ENCODE data around the gene CPAMD8. TPM values are rescaled to one million over a fixed set of nuclear protein-coding genes. Genes with fewer than 3 reads are reported as not detected.

Gene CPAMD8
- total RNA-seq, 1 donor from 2014 or later: 82.5 TPM

GRCh38 chr19:16887353-16888265 lies 139.0 kb downstream of the CPAMD8 start:
- H3K4me1 ChIP-seq: no peaks in the 10 kb centered on the region
- intact Hi-C loops (cut with DNase I): no loop called here
- no peak for DNase-seq (ENCODE audit: low spot score in 2 of 2)

DNA sequence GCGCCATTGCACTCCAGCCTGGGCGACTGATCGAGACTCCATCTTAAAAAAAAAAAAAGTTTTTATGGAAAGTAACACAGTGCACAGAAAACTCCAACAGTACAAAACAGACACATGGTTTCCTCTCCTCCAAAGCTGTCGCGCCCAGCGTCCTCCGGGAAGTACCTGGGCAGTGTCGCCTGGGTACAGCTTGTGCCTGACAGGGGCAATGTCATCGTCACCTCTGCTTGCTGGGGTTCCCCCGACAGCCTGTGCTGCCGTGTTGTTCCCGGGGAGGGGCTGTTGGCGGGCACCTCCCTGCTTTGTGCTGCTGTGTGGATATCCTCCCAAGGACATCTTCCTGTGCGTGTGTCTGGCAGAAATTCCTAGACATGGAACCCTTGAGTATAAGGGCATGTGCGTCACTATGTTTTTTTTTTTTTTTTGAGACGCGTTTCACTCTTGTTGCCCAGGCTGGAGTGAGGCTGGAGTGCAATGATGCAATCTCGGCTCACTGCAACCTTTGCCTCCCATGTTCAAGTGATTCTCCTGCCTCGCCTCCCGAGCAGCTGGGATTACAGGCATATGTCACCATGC lies 140.2 kb downstream of the CPAMD8 start:
- Histone ChIP-seq H3K4me3 (no peak overlapping the region), H3K27ac (no peak overlapping the region), H3K9me3 (peaks cover 14% of the 10 kb centered on the region in 2 donors), H3K36me3 (no peaks in the 10 kb centered on the region), H3K27me3 (no peaks in the 10 kb centered on the region), H3K4me1 (no peaks in the 10 kb centered on the region)
- no peak for TF ChIP-seq CTCF (IDR thresholded peaks at IDR 0.05)
- intact Hi-C loops (cut with DNase I): no loop called here
- DNase-seq (ENCODE audit: low spot score in 2 of 2): no peak

More at GRCh38 chr19:16887353-16888265, 139.0 kb downstream of the CPAMD8 start:
- Histone ChIP-seq H3K9me3 (peaks cover 1 to 6% of the 10 kb centered on the region in 2 donors), H3K36me3 (no peaks in the 10 kb centered on the region), H3K4me3 (no peak overlapping the region), H3K27me3 (no peaks in the 10 kb centered on the region), H3K27ac (peak overlapping the region in 1 of 2 donors; percentile 7)
- no peak for TF ChIP-seq CTCF (IDR thresholded peaks at IDR 0.05)

DNA sequence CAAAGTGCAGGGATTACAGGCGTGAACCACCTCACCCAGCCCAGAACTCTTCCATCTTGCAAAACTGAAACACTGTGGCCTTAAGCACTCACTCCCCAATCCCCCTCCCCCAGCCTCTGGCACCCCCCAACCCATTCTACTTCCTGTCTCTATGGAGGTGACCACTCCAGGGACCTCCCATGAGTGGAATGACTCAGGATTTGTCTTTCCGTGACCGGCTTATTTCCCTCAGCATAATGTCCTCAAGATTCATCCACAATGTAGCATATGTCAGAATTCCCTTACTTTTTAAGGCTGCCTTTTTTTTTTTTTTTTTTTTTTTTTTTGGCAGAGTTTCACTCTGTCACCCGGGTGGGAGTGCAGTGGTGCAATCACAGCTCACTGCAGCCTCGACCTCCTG lies 141.4 kb downstream of the CPAMD8 start:
- H3K4me1 ChIP-seq: no peaks in the 10 kb centered on the region
- no peak overlapping the region for H3K4me3 ChIP-seq
- TF ChIP-seq CTCF (IDR thresholded peaks at IDR 0.05): no peak
- peaks cover 14 to 20% of the 10 kb centered on the region in 2 donors for H3K9me3 ChIP-seq
- peaks cover 0 to 3% of the 10 kb centered on the region in 2 donors for H3K36me3 ChIP-seq
- intact Hi-C loops (cut with DNase I): no loop called here
- DNase-seq (ENCODE audit: low spot score in 2 of 2): no peak
- no peaks in the 10 kb centered on the region for H3K27me3 ChIP-seq
- H3K27ac ChIP-seq: no peak overlapping the region

DNA sequence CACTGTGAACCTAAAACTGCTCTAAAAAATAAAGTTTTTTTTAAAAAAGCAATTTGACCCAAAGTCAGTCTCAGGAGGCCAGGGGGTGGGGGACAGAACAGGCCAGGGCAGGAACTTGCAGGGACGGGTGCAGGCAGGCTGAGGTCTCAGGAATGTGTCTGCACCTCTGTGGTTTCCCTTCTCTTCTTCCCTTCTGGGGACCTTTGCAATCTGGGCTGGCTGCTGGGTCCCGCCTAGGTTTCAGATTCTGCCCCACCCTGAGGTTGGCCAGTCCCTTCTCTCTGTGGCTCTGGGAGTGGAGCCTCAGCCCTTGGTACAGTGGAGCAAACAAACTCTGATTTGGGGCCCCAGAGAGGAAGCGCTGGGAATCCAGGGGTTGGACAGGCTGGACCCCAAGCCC lies 143.1 kb downstream of the CPAMD8 start:
- no peaks in the 10 kb centered on the region for H3K4me1 ChIP-seq
- DNase-seq (ENCODE audit: low spot score in 2 of 2): no peak
- no peaks in the 10 kb centered on the region for H3K27me3 ChIP-seq
- intact Hi-C loops (cut with DNase I): no loop called here
- no peak overlapping the region for H3K27ac ChIP-seq
- H3K36me3 ChIP-seq: peaks cover 15 to 19% of the 10 kb centered on the region in 2 donors
- H3K4me3 ChIP-seq: no peak overlapping the region
- peaks cover 14 to 20% of the 10 kb centered on the region in 2 donors for H3K9me3 ChIP-seq
- TF ChIP-seq CTCF (IDR thresholded peaks at IDR 0.05): no peak

DNA sequence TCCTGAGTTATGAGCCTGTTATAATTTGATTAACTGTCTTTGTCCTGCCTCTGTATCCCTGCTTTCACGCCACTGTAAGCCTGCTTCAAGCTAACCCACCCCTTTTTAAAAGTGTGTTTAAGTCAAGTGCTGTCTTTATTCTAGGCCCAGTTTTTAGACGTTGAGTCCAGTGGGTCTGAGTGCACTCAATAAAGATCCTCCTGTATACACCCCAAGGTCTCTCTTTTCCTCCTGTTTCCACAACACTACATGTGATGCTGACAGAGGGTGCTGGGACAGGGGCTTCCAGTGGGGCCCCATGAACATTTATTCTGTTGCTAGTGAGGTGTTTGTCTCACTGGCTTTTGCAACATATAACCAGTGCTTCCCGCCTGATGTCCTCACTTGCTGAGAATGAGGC lies 144.5 kb downstream of the CPAMD8 start:
- DNase-seq (ENCODE audit: low spot score in 2 of 2): no peak
- no peak for TF ChIP-seq CTCF (IDR thresholded peaks at IDR 0.05)
- intact Hi-C loops (cut with DNase I): no loop called here

More for the DNA sequence above, 144.5 kb downstream of the CPAMD8 start:
- Histone ChIP-seq H3K4me3 (no peak overlapping the region), H3K9me3 (peaks cover 14 to 20% of the 10 kb centered on the region in 2 donors), H3K4me1 (no peaks in the 10 kb centered on the region), H3K36me3 (peaks cover 28 to 33% of the 10 kb centered on the region in 2 donors), H3K27ac (no peak overlapping the region), H3K27me3 (no peaks in the 10 kb centered on the region)
